Vagina (tissue), 2 donors: Measurements from ENCODE around the gene INPP4A. TPM values are rescaled to one million over a fixed set of nuclear protein-coding genes. Genes with fewer than 3 reads are reported as not detected.

ENCODE experiments used
- DNase-seq, 2 donors: peaks; one replicate each; pipeline ENCODE4 v3.0.0-alpha.2; 2017; ENCODE audit errors: extremely low spot score in 2 of 2
- H3K27ac ChIP-seq: fragments of 200-600 bp; sonication (generic); one replicate; pipeline ENCODE4 v1.5.1; 2019
- H3K27me3 ChIP-seq: fragments of 200-600 bp; sonication (generic); one replicate; pipeline ENCODE4 v1.5.1; 2019
- H3K36me3 ChIP-seq, 2 donors: fragments of 200-600 bp; sonication (generic); one replicate each; pipeline ENCODE4 v1.5.1; 2017 to 2019
- H3K4me1 ChIP-seq: fragments of 200-600 bp; sonication (generic); one replicate; pipeline ENCODE4 v1.5.1; 2019
- H3K4me3 ChIP-seq, 2 donors: fragments of 200-600 bp; sonication (generic); 1 replicate in 1 of 2; 2 replicates in 1 of 2; pipeline ENCODE4 v1.5.1; 2016 to 2019
- H3K9me3 ChIP-seq: fragments of 200-600 bp; sonication (generic); one replicate; pipeline ENCODE4 v1.5.1; 2019
- CTCF ChIP-seq, 3 experiments: fragments of 450-650 bp in 2 of 3; fragments of 200-600 bp in 1 of 3; sonication (generic) in 1 of 3; IDR thresholded peaks; one replicate each; pipeline ENCODE4 v1.5.1; 2017 to 2019; ENCODE audit warnings: antibody characterized with exemption in 3 of 3, mild to moderate bottlenecking in 2 of 3, moderate library complexity in 2 of 3
- POLR2A ChIP-seq, 2 donors: fragments of 450-650 bp; IDR thresholded peaks; one replicate each; pipeline ENCODE4 v1.6.1; 2017; ENCODE audit warnings: antibody characterized with exemption in 2 of 2, mild to moderate bottlenecking in 2 of 2, moderate library complexity in 2 of 2
- POLR2AphosphoS5 ChIP-seq, 2 donors: sonication (generic); formaldehyde crosslinking; IDR thresholded peaks; one replicate each; pipeline ENCODE4 v1.9.0; 2017; ENCODE audit warnings: antibody characterized with exemption in 2 of 2, mild to moderate bottlenecking in 2 of 2, low read depth in 1 of 2; ENCODE audit not compliant: insufficient read depth in 1 of 2
- intact Hi-C: fragments of 100-400 bp; cut with DNase I; formaldehyde crosslinking; loops from one replicate; pipeline ENCODE4 v1.15.1; 2023
- total RNA-seq: library from RNA; depleted of rRNA; stranded (reverse); fragments of >200 nt; gene quantifications from one replicate; pipeline ENCODE4 v1.2.3, GENCODE V29; 2016

The INPP4A gene
- total RNA-seq, 1 donor from 2014 or later: 38.1 TPM

- no peak for TF ChIP-seq POLR2A (IDR thresholded peaks at IDR 0.05)
- TF ChIP-seq POLR2AphosphoS5 (IDR thresholded peaks at IDR 0.05; ENCODE audit: insufficient read depth in 1 of 2, low read depth in 1 of 2): no peak
- Histone ChIP-seq H3K4me1 (peaks cover 12% of the 10 kb centered on the region), H3K36me3 (peaks cover 0 to 26% of the 10 kb centered on the region in 2 donors), H3K9me3 (no peaks in the 10 kb centered on the region), H3K27me3 (no peaks in the 10 kb centered on the region), H3K27ac (peak overlapping the region; percentile 50), H3K4me3 (no peak overlapping the region)
- intact Hi-C loops: no loop called here
- no peak for DNase-seq
Measured at GRCh38 chr2:98559581-98559980, 114.9 kb downstream of the INPP4A start.

- Histone ChIP-seq H3K27me3 (no peaks in the 10 kb centered on the region), H3K4me3 (no peak overlapping the region), H3K36me3 (peaks cover 0 to 28% of the 10 kb centered on the region in 2 donors), H3K4me1 (peaks cover 12% of the 10 kb centered on the region), H3K9me3 (no peaks in the 10 kb centered on the region), H3K27ac (no peak overlapping the region)
- intact Hi-C loops: no loop called here
- DNase-seq: no peak
- no peak for TF ChIP-seq POLR2AphosphoS5 (IDR thresholded peaks at IDR 0.05; ENCODE audit: insufficient read depth in 1 of 2, low read depth in 1 of 2)
- no peak for TF ChIP-seq POLR2A (IDR thresholded peaks at IDR 0.05)
- TF ChIP-seq CTCF (IDR thresholded peaks at IDR 0.05): no peak
Measured at GRCh38 chr2:98560256-98560771, 115.7 kb downstream of the INPP4A start.

- H3K36me3 ChIP-seq: peaks cover 0 to 24% of the 10 kb centered on the region in 2 donors
- TF ChIP-seq POLR2A (IDR thresholded peaks at IDR 0.05): no peak
- TF ChIP-seq CTCF (IDR thresholded peaks at IDR 0.05): no peak
- TF ChIP-seq POLR2AphosphoS5 (IDR thresholded peaks at IDR 0.05; ENCODE audit: insufficient read depth in 1 of 2, low read depth in 1 of 2): no peak
- H3K4me1 ChIP-seq: peaks cover 12% of the 10 kb centered on the region
- no peak overlapping the region for H3K27ac ChIP-seq
- no peaks in the 10 kb centered on the region for H3K9me3 ChIP-seq
- no peak for DNase-seq
- intact Hi-C loops: no loop called here
- no peak overlapping the region for H3K4me3 ChIP-seq
- H3K27me3 ChIP-seq: no peaks in the 10 kb centered on the region
Measured at GRCh38 chr2:98561018-98561417, 116.4 kb downstream of the INPP4A start.

GRCh38 chr2:98561902-98562695 is 117.4 kb downstream of the INPP4A start:
- TF ChIP-seq POLR2A (IDR thresholded peaks at IDR 0.05) (no peak), POLR2AphosphoS5 (IDR thresholded peaks at IDR 0.05; ENCODE audit: insufficient read depth in 1 of 2, low read depth in 1 of 2) (no peak)
- peaks cover 12% of the 10 kb centered on the region for H3K4me1 ChIP-seq
- H3K27me3 ChIP-seq: no peaks in the 10 kb centered on the region
- no peak overlapping the region for H3K4me3 ChIP-seq
- no peaks in the 10 kb centered on the region for H3K9me3 ChIP-seq
- H3K36me3 ChIP-seq: peaks cover 0 to 22% of the 10 kb centered on the region in 2 donors
- no peak for DNase-seq
- intact Hi-C loops: no loop called here
- peak overlapping the region; percentile 21 for H3K27ac ChIP-seq

GRCh38 chr2:98563394-98563793 is 118.7 kb downstream of the INPP4A start:
- intact Hi-C loops: no loop called here
- Histone ChIP-seq H3K4me3 (no peak overlapping the region), H3K27me3 (no peaks in the 10 kb centered on the region), H3K36me3 (peaks cover 0 to 22% of the 10 kb centered on the region in 2 donors), H3K4me1 (peaks cover 12% of the 10 kb centered on the region), H3K27ac (no peak overlapping the region), H3K9me3 (no peaks in the 10 kb centered on the region)
- TF ChIP-seq POLR2AphosphoS5 (IDR thresholded peaks at IDR 0.05; ENCODE audit: insufficient read depth in 1 of 2, low read depth in 1 of 2) (no peak), POLR2A (IDR thresholded peaks at IDR 0.05) (no peak), CTCF (IDR thresholded peaks at IDR 0.05) (no peak)
- DNase-seq: no peak
